ENCODE results near the gene CCDC82. TPM values are rescaled to one million over a fixed set of nuclear protein-coding genes. Genes with fewer than 3 reads are reported as not detected.
A peak's percentile ranks its signal among the peaks of the same experiment; 100 is the strongest.

The CCDC82 gene
- polyA plus RNA-seq, 1 of the 3 experiments (the other 2 are of a cell fraction), result 8.7 TPM

GRCh38 chr11:96314326-96315020 is 75.2 kb downstream of the CCDC82 start:
- ChIA-PET POLR2A (no interaction called here), CTCF (interaction anchor here (0.8 to 1.3 kb wide), 2 partner anchors 29 to 474 kb away, joined by 3 read pairs; partner anchors contain the start of gene MAML2)
- H2AFZ ChIP-seq (ENCODE audit: low read depth), result no peak overlapping the region
- 57% methylated on average over 4 of the region's 4 CpGs for WGBS (ENCODE audit: low lambda C conversion rate)
- no peak overlapping the region; a peak in 1 of 4 replicates for H3K4me3 ChIP-seq (ENCODE audit: low read depth in 2 of 2, low read length in 1 of 2)
- no peaks in the 10 kb centered on the region for H3K9me2 ChIP-seq
- peaks cover 14 to 70% of the 10 kb centered on the region in 2 experiments for H3K4me1 ChIP-seq (ENCODE audit: control insufficient read depth in 1 of 2, insufficient read depth in 2 of 2, low read depth in 1 of 2, low read length in 1 of 2)
- TF ChIP-seq SIN3A (IDR thresholded peaks at IDR 0.05; ENCODE audit: borderline replicate concordance, low read depth, low read length), result no peak
- no peak for TF ChIP-seq RXRA (IDR thresholded peaks at IDR 0.05; ENCODE audit: borderline replicate concordance, low read depth)
- TF ChIP-seq NRF1 (IDR thresholded peaks at IDR 0.05; ENCODE audit: low read depth, low read length), result no peak
- no peak for TF ChIP-seq TAF1 (IDR thresholded peaks at IDR 0.05; ENCODE audit: borderline replicate concordance, low read depth, low read length)
- TF ChIP-seq TCF12 (IDR thresholded peaks at IDR 0.05), result peak; percentile 19; the same call in 1 of the 2 replicates
- TF ChIP-seq YY1 (IDR thresholded peaks at IDR 0.05; ENCODE audit: low read depth), result no peak
- TF ChIP-seq MAX (IDR thresholded peaks at IDR 0.05; ENCODE audit: low read depth), result 0 out of 2 replicates have a peak, but pooled peaks have one; percentile 9
- no peak for TF ChIP-seq FOXJ3 (CRISPR knock-in tag; IDR thresholded peaks at IDR 0.05)
- TF ChIP-seq RAD21 (IDR thresholded peaks at IDR 0.05; ENCODE audit: low read length), result no peak
- no peak for TF ChIP-seq EP300 (IDR thresholded peaks at IDR 0.05; ENCODE audit: borderline replicate concordance in 1 of 2, low read depth in 1 of 2, low read length in 1 of 2)
- TF ChIP-seq GATA2 (CRISPR knock-in tag; IDR thresholded peaks at IDR 0.05), result no peak
- TF ChIP-seq USF2 (IDR thresholded peaks at IDR 0.05; ENCODE audit: borderline replicate concordance, low read depth, low read length), result no peak
- no peak for TF ChIP-seq EZH2phosphoT487 (IDR thresholded peaks at IDR 0.05; ENCODE audit: borderline replicate concordance, low read depth)
- TF ChIP-seq RFX5 (IDR thresholded peaks at IDR 0.05; ENCODE audit: low read length), result no peak
- peak; percentile 66 for TF ChIP-seq ELF1 (IDR thresholded peaks at IDR 0.05)
- no peak for TF ChIP-seq JUND (IDR thresholded peaks at IDR 0.05)
- peak overlapping the region; percentile 44 to 100 for H3K27ac ChIP-seq (ENCODE audit: low read depth in 2 of 2, low read length in 1 of 2)
- H3K79me2 ChIP-seq (ENCODE audit: insufficient read depth), result peaks cover 91% of the 10 kb centered on the region
- H4K20me1 ChIP-seq (ENCODE audit: insufficient read depth), result no peaks in the 10 kb centered on the region; the same call in 1 of the 2 replicates
- H3K27me3 ChIP-seq (ENCODE audit: insufficient read depth), result no peaks in the 10 kb centered on the region
- no peaks in the 10 kb centered on the region for H3K9me3 ChIP-seq
- H3K36me3 ChIP-seq (replicated peaks in 1 of 2; ENCODE audit: control insufficient read depth in 1 of 2, insufficient read depth in 2 of 2, low read length in 1 of 2), result peaks cover 0 to 3% of the 10 kb centered on the region in 2 experiments
- H3K9ac ChIP-seq, result peak overlapping the region; percentile 8; the same call in 1 of the 2 replicates
- peak overlapping the region; percentile 27 for H3K4me2 ChIP-seq
- H3F3A ChIP-seq (replicated peaks; ENCODE audit: insufficient read depth), result peaks cover 35% of the 10 kb centered on the region
- DNase-seq, result no peak

- POLR2A ChIA-PET, result no interaction called here
- H4K20me1 ChIP-seq (ENCODE audit: insufficient read depth), result no peaks in the 10 kb centered on the region; the same call in 1 of the 2 replicates
- H3K27me3 ChIP-seq (ENCODE audit: insufficient read depth), result no peaks in the 10 kb centered on the region
- no peak overlapping the region for H2AFZ ChIP-seq (ENCODE audit: low read depth)
- peaks cover 48% of the 10 kb centered on the region for H3F3A ChIP-seq (replicated peaks; ENCODE audit: insufficient read depth)
- H3K4me2 ChIP-seq, result no peak overlapping the region
- peaks cover 12 to 73% of the 10 kb centered on the region in 2 experiments for H3K4me1 ChIP-seq (ENCODE audit: control insufficient read depth in 1 of 2, insufficient read depth in 2 of 2, low read depth in 1 of 2, low read length in 1 of 2)
- no peaks in the 10 kb centered on the region for H3K9me2 ChIP-seq
- CTCF ChIA-PET, result interaction anchor here (0.6 to 3.8 kb wide), 3 partner anchors 10 to 132 kb away, joined by 3 to 14 read pairs (median 3); partner anchors contain the start of gene MAML2
- H3K79me2 ChIP-seq (ENCODE audit: insufficient read depth), result peaks cover 91% of the 10 kb centered on the region
- H3K9ac ChIP-seq, result no peak overlapping the region
- no peak for DNase-seq
- H3K9me3 ChIP-seq, result no peaks in the 10 kb centered on the region
- H3K36me3 ChIP-seq (replicated peaks in 1 of 2; ENCODE audit: control insufficient read depth in 1 of 2, insufficient read depth in 2 of 2, low read length in 1 of 2), result peaks cover 0 to 3% of the 10 kb centered on the region in 2 experiments
- peak overlapping the region in 1 of 2 experiments; percentile 100; a peak in 2 of 4 replicates for H3K27ac ChIP-seq (ENCODE audit: low read depth in 2 of 2, low read length in 1 of 2)
- 92% methylated on average over 6 of the region's 6 CpGs for WGBS (ENCODE audit: low lambda C conversion rate)
- no peak overlapping the region for H3K4me3 ChIP-seq (ENCODE audit: low read depth in 2 of 2, low read length in 1 of 2)
- TF ChIP-seq REST (IDR thresholded peaks at IDR 0.05; ENCODE audit: low read depth, low read length), result no peak
- no peak for TF ChIP-seq PBX3 (IDR thresholded peaks at IDR 0.05)
- TF ChIP-seq SMC3 (IDR thresholded peaks at IDR 0.05; ENCODE audit: low read depth, low read length), result no peak
- no peak for TF ChIP-seq MAX (IDR thresholded peaks at IDR 0.05; ENCODE audit: low read depth)
- no peak for TF ChIP-seq USF2 (IDR thresholded peaks at IDR 0.05; ENCODE audit: borderline replicate concordance, low read depth, low read length)
- no peak for TF ChIP-seq EP300 (IDR thresholded peaks at IDR 0.05; ENCODE audit: borderline replicate concordance in 1 of 2, low read depth in 1 of 2, low read length in 1 of 2)
Observed at GRCh38 chr11:96313163-96313562, 76.5 kb downstream of the CCDC82 start.
